IMR-90 (cell line): ENCODE measurements around the gene CDC42EP5. TPM values are rescaled to one million over a fixed set of nuclear protein-coding genes. Genes with fewer than 3 reads are reported as not detected.

Experiments
- ATAC-seq: fragments of 200-7000 bp; cut with Tn5 transposase; 2 replicates; pipeline ENCODE4 v1.9.1; 2020; ENCODE audit warnings: low read depth, mild to moderate bottlenecking, moderate library complexity
- BruUV-seq: library from RNA; stranded (reverse); fragments of 400-500 nt; replicated peaks from 2 replicates; lab custom pipeline; 2021; lab: Mats Ljungman, UMichigan
- CTCF ChIA-PET: fragments of 300-600 bp; formaldehyde crosslinking; extraction: SDS; loops from one replicate; lab custom pipeline; 2021; ENCODE audit warnings: antibody characterized with exemption; lab: Yijun Ruan, JAX
- POLR2A ChIA-PET: fragments of 300-600 bp; sonication (Branson Sonifier 250); formaldehyde crosslinking; loops from one replicate; lab custom pipeline; 2022; ENCODE audit warnings: antibody characterized with exemption; ENCODE audit not compliant: unreplicated experiment; lab: Charles Lee
- DNase-seq: peaks from one replicate; pipeline ENCODE4 v3.0.0; 2013
- H2AFZ ChIP-seq: replicated peaks from 2 replicates; pipeline ENCODE3; 2013; ENCODE audit warnings: low read length, mild to moderate bottlenecking; ENCODE audit not compliant: poor library complexity
- H2AK5ac ChIP-seq: 2 replicates; pipeline ENCODE4 v1.6.1; 2013; ENCODE audit warnings: low read depth, low read length, inconsistent platforms
- H2AK9ac ChIP-seq: replicated peaks from 2 replicates; pipeline ENCODE3; 2013; ENCODE audit warnings: mild to moderate bottlenecking, low read depth, low read length, moderate library complexity; ENCODE audit not compliant: poor library complexity
- H2BK120ac ChIP-seq: 2 replicates; pipeline ENCODE4 v1.6.1; 2013; ENCODE audit warnings: low read depth, low read length, inconsistent platforms
- H2BK15ac ChIP-seq: 3 replicates; pipeline ENCODE4 v1.6.1; 2013; ENCODE audit warnings: low read depth, low read length, inconsistent platforms
- H2BK20ac ChIP-seq: 2 replicates; pipeline ENCODE4 v1.6.1; 2013; ENCODE audit warnings: low read depth, mild to moderate bottlenecking, inconsistent platforms, low read length, moderate library complexity
- H2BK5ac ChIP-seq: 2 replicates; pipeline ENCODE4 v1.6.1; 2013; ENCODE audit warnings: mild to moderate bottlenecking, low read depth, low read length, inconsistent platforms; ENCODE audit not compliant: poor library complexity, severe bottlenecking
- H3K14ac ChIP-seq: replicated peaks from 2 replicates; pipeline ENCODE4 v1.6.1; 2013; ENCODE audit warnings: low read depth, low read length, inconsistent platforms
- H3K18ac ChIP-seq: 2 replicates; pipeline ENCODE4 v1.6.1; 2013; ENCODE audit warnings: low read depth, low read length, control low read depth
- H3K23ac ChIP-seq: 2 replicates; pipeline ENCODE4 v1.6.1; 2013; ENCODE audit warnings: low read depth, low read length, inconsistent platforms
- H3K27ac ChIP-seq: 2 replicates; pipeline ENCODE4 v1.5.1; 2013; ENCODE audit warnings: mild to moderate bottlenecking, control low read depth, low read length; ENCODE audit not compliant: insufficient read depth
- H3K27me3 ChIP-seq: 2 replicates; pipeline ENCODE4 v1.6.1; 2013; ENCODE audit warnings: low read length; ENCODE audit not compliant: control insufficient read depth, insufficient read depth
- H3K36me3 ChIP-seq: 2 replicates; pipeline ENCODE4 v1.6.1; 2013; ENCODE audit warnings: low read length, mixed read lengths; ENCODE audit not compliant: control insufficient read depth, insufficient read depth
- H3K4ac ChIP-seq: 2 replicates; pipeline ENCODE4 v1.6.1; 2013; ENCODE audit warnings: low read depth, low read length, inconsistent platforms
- H3K4me1 ChIP-seq: 2 replicates; pipeline ENCODE4 v1.6.1; 2013; ENCODE audit warnings: low read length, mixed read lengths; ENCODE audit not compliant: control insufficient read depth, insufficient read depth
- H3K4me2 ChIP-seq: 2 replicates; pipeline ENCODE4 v1.6.1; 2013; ENCODE audit warnings: low read depth, mild to moderate bottlenecking, control low read depth, low read length, moderate library complexity
- H3K4me3 ChIP-seq: 2 replicates; pipeline ENCODE4 v1.5.1; 2013; ENCODE audit warnings: low read depth, mild to moderate bottlenecking, control low read depth, low read length, moderate library complexity; ENCODE audit not compliant: insufficient read depth
- H3K56ac ChIP-seq: 2 replicates; pipeline ENCODE4 v1.6.1; 2013; ENCODE audit warnings: low read length, inconsistent platforms; ENCODE audit not compliant: insufficient read depth; ENCODE audit errors: extremely low read depth
- H3K79me1 ChIP-seq, 2 experiments: 2 replicates each; pipeline ENCODE4 v1.6.1; 2013; ENCODE audit warnings: low read length in 2 of 2, inconsistent platforms in 1 of 2, low read depth in 1 of 2
- H3K9ac ChIP-seq: 2 replicates; pipeline ENCODE4 v1.6.1; 2013; ENCODE audit warnings: low read depth, low read length, control low read depth
- H3K9me1 ChIP-seq: 2 replicates; pipeline ENCODE4 v1.6.1; 2013; ENCODE audit warnings: low read length, inconsistent platforms; ENCODE audit not compliant: insufficient read depth
- H3K9me3 ChIP-seq: 2 replicates; pipeline ENCODE4 v1.6.1; 2013; ENCODE audit warnings: low read length; ENCODE audit not compliant: control insufficient read depth, insufficient read depth
- H4K20me1 ChIP-seq: 2 replicates; pipeline ENCODE4 v1.6.1; 2013; ENCODE audit warnings: low read length, inconsistent platforms; ENCODE audit not compliant: insufficient read depth
- H4K5ac ChIP-seq: 2 replicates; pipeline ENCODE4 v1.6.1; 2013; ENCODE audit warnings: mild to moderate bottlenecking, low read depth, low read length, control low read depth
- H4K8ac ChIP-seq, 2 experiments: 2 replicates each; pipeline ENCODE4 v1.6.1; 2013; ENCODE audit warnings: low read depth in 2 of 2, low read length in 2 of 2, control low read depth in 1 of 2, inconsistent platforms in 1 of 2
- H4K91ac ChIP-seq: 2 replicates; pipeline ENCODE4 v1.6.1; 2013; ENCODE audit warnings: low read depth, low read length, inconsistent platforms; ENCODE audit not compliant: insufficient read depth
- BHLHE40 ChIP-seq: fragments of 150-350 bp; IDR thresholded peaks from 2 replicates; pipeline ENCODE4 v1.6.1; 2016; ENCODE audit warnings: mild to moderate bottlenecking, low read depth, low read length
- CEBPB ChIP-seq: IDR thresholded peaks from 2 replicates; pipeline ENCODE4 v1.6.1; 2012; ENCODE audit warnings: low read depth, low read length, improper control_type of control experiment
- CHD1 ChIP-seq: IDR thresholded peaks from 2 replicates; pipeline ENCODE4 v1.6.1; 2012; ENCODE audit warnings: low read depth, low read length, improper control_type of control experiment
- CTCF ChIP-seq: conservative IDR thresholded peaks from 2 replicates; pipeline ENCODE4 v1.5.1; 2012; ENCODE audit warnings: mild to moderate bottlenecking, low read depth, low read length, improper control_type of control experiment
- ELK1 ChIP-seq: fragments of 150-350 bp; IDR thresholded peaks from 2 replicates; pipeline ENCODE4 v1.6.1; 2016; ENCODE audit warnings: low read depth, mild to moderate bottlenecking, low read length, moderate library complexity, borderline replicate concordance
- FOS ChIP-seq: fragments of 150-350 bp; IDR thresholded peaks from 2 replicates; pipeline ENCODE4 v1.6.1; 2016; ENCODE audit warnings: low read depth, low read length
- MAFK ChIP-seq: IDR thresholded peaks from 2 replicates; pipeline ENCODE4 v1.6.1; 2012; ENCODE audit warnings: low read depth, low read length, improper control_type of control experiment
- MAZ ChIP-seq: IDR thresholded peaks from 2 replicates; pipeline ENCODE4 v1.6.1; 2012; ENCODE audit warnings: low read depth, mild to moderate bottlenecking, low read length, improper control_type of control experiment, moderate library complexity, borderline replicate concordance
- NFE2L2 ChIP-seq: fragments of 150-350 bp; IDR thresholded peaks from 2 replicates; pipeline ENCODE4 v1.6.1; 2016; ENCODE audit warnings: low read depth, mild to moderate bottlenecking, low read length
- POLR2A ChIP-seq: IDR thresholded peaks from 2 replicates; pipeline ENCODE4 v1.6.1; 2012; ENCODE audit warnings: mild to moderate bottlenecking, low read depth, low read length
- RCOR1 ChIP-seq: IDR thresholded peaks from 2 replicates; pipeline ENCODE4 v1.6.1; 2012; ENCODE audit warnings: mild to moderate bottlenecking, low read length, improper control_type of control experiment; ENCODE audit not compliant: insufficient replicate concordance
- RFX5 ChIP-seq: IDR thresholded peaks from 2 replicates; pipeline ENCODE4 v1.8.0; 2012; ENCODE audit warnings: low read depth, mild to moderate bottlenecking, low read length, moderate library complexity
- SMC3 ChIP-seq: fragments of 150-350 bp; IDR thresholded peaks from 2 replicates; pipeline ENCODE4 v1.6.1; 2016; ENCODE audit warnings: low read depth, mild to moderate bottlenecking, antibody characterized with exemption, low read length, moderate library complexity
- USF2 ChIP-seq: fragments of 150-350 bp; IDR thresholded peaks from 2 replicates; pipeline ENCODE4 v1.6.1; 2017; ENCODE audit warnings: mild to moderate bottlenecking, antibody characterized with exemption, low read length, low read depth
- WGBS, 2 experiments: methylation state at CpG; one replicate each; pipeline versions ENCODE4 v1.1.5 to v1.1.7; 2013; ENCODE audit warnings: missing lambda C conversion rate in 2 of 2; ENCODE audit not compliant: insufficient read length in 1 of 2; ENCODE audit errors: extremely low coverage in 2 of 2; 5-methylcytosine and 5-hydroxymethylcytosine counted together
- dilution Hi-C: fragments of 300-500 bp; cut with HindIII; formaldehyde crosslinking; loops from one replicate; pipeline ENCODE4 v1.14.3; 2018; ENCODE audit warnings: low sequenced_read_pairs; ENCODE audit not compliant: unreplicated experiment
- in situ Hi-C: fragments of 300-500 bp; cut with MboI; formaldehyde crosslinking; loops from 3 replicates; pipeline ENCODE4 v1.14.3; 2019; ENCODE audit warnings: low sequenced_read_pairs, inconsistent platforms, mixed read lengths
- intact Hi-C: fragments of 100-400 bp; cut with micrococcal nuclease; formaldehyde crosslinking; loops from 2 replicates; pipeline ENCODE4 v1.10.0; 2022
- polyA plus RNA-seq, 3 experiments: library from polyadenylated mRNA; depleted of rRNA; stranded (reverse); fragments of >200 nt; gene quantifications; 2 replicates each; pipeline ENCODE4 v1.2.3, GENCODE V29; 2012; ENCODE audit warnings: low replicate concordance in 1 of 3
- total RNA-seq: library from RNA; depleted of rRNA; stranded (reverse); fragments of >200 nt; gene quantifications from 2 replicates; pipeline ENCODE4 v1.2.3, GENCODE V29; 2012

The CDC42EP5 gene
- total and polyA plus RNA-seq, 2 of the 4 experiments (the other 2 are of a cell fraction), result 7.2 to 25.3 TPM

GRCh38 chr19:54415208-54415900 is 57.7 kb downstream of the CDC42EP5 start, which contains the start of gene TTYH1:
TSS of gene TTYH1 (plus strand) at chr19:54415464. CDS start at chr19:54415553, 89 bp downstream.
- Histone ChIP-seq H3K56ac (no peak within 1 kb of the TSS), H3K27me3 (peaks cover 24% of the 10 kb centered on the region), H3K4me3 (no peak within 1 kb of the TSS), H3K9me1 (peaks cover 3% of the 10 kb centered on the region; the same call in 1 of the 2 replicates), H3K27ac (no peak within 1 kb of the TSS), H2BK120ac (no peak within 1 kb of the TSS), H4K20me1 (no peaks in the 10 kb centered on the region), H3K4me1 (no peaks in the 10 kb centered on the region), H3K4me2 (no peak within 1 kb of the TSS), H3K79me1 (no peaks in the 10 kb centered on the region), H4K8ac (no peak within 1 kb of the TSS), H4K91ac (no peak within 1 kb of the TSS), H3K9ac (no peak within 1 kb of the TSS), H2BK20ac (no peak within 1 kb of the TSS), H2AFZ (no peak within 1 kb of the TSS), H2BK5ac (no peak within 1 kb of the TSS), H4K5ac (no peak within 1 kb of the TSS), H3K4ac (no peak within 1 kb of the TSS), H3K18ac (no peak within 1 kb of the TSS), H3K14ac (no peak within 1 kb of the TSS), H3K23ac (no peak within 1 kb of the TSS), H3K36me3 (no peaks in the 10 kb centered on the region), H3K9me3 (peaks cover 4% of the 10 kb centered on the region; the same call in 1 of the 2 replicates), H2AK5ac (no peak within 1 kb of the TSS), H2AK9ac (no peak within 1 kb of the TSS), H2BK15ac (no peak within 1 kb of the TSS)
- TF ChIP-seq BHLHE40 (no peak), MAZ (no peak), CHD1 (no peak), CTCF (no peak), USF2 (no peak), FOS (no peak), POLR2A (no peak), RCOR1 (no peak), CEBPB (no peak), SMC3 (no peak), ELK1 (no peak), NFE2L2 (no peak), RFX5 (no peak), MAFK (no peak)
- CTCF ChIA-PET, result no interaction called here
- dilution Hi-C loops, result no loop called here
- no peak for DNase-seq
- ATAC-seq, result no peak
- intact Hi-C loops, result no loop called here
- POLR2A ChIA-PET, result interaction anchor here (0.6 kb wide), 1 partner anchor 404 kb away, joined by 3 read pairs; no protein-coding TSS in a partner anchor
- no TSS peak for BruUV-seq
- in situ Hi-C loops, result no loop called here
- WGBS, 2 experiments, result 0% methylated on average over 17 of the region's 68 CpGs; no CpG with 5 or more reads in 1 of the 2 experiments
